ENCODE data around the gene BABAM2. TPM values are rescaled to one million over a fixed set of nuclear protein-coding genes. Genes with fewer than 3 reads are reported as not detected.

Gene BABAM2
- total RNA-seq, 1 donor = 38.4 TPM

DNA sequence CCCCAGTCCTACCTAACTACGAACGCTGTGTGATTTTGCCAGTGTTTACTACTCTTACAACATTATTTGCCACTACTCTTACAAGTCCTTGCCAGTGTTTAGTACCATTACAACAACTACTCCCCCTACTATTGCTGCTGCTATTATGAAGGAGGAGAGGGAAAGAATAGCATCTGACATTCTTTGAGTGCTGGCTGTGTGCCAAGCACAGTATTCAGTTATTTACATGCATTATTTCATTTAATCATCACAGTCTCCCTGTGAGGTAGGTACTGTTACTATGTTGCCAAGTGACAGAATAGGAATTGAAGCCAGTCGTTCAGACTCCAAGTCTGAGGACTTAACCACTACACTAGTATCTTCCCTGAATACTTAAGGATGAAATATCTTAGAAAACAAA lies 316.2 kb downstream of the BABAM2 start:
- no peaks in the 10 kb centered on the region for H3K4me1 ChIP-seq (ENCODE audit: insufficient read depth, low read length)

DNA sequence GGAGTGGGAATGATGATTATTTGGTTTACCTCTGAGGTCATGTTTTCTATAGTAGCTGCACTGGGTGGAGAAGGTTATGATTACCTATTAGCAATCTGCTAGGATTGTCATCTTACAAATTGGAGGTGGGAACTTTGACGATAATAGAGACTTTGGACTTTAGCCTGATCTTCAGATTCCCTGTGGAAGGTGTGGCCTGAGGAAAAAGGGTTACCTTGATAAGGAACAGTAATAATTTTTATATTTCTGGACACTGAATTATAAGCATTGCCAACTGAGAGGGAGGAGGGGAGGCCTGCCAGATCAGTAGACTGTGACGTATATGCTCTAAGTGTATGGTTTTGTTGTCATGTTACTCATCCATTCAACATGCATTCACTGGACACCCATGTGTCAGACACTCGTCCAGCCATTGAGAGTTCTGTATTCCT lies 318.7 kb downstream of the BABAM2 start:
- Histone ChIP-seq H3K9me3 (ENCODE audit: low read depth, low read length) (no peaks in the 10 kb centered on the region), H3K4me3 (ENCODE audit: low read length) (no peak overlapping the region), H3K27me3 (ENCODE audit: insufficient read depth, low read length) (no peaks in the 10 kb centered on the region), H3K4me1 (ENCODE audit: insufficient read depth, low read length) (no peaks in the 10 kb centered on the region)

More for the DNA sequence above, 316.2 kb downstream of the BABAM2 start:
- Histone ChIP-seq H3K27me3 (ENCODE audit: insufficient read depth, low read length) (no peaks in the 10 kb centered on the region), H3K4me3 (ENCODE audit: low read length) (no peak overlapping the region), H3K9me3 (ENCODE audit: low read depth, low read length) (no peaks in the 10 kb centered on the region)

DNA sequence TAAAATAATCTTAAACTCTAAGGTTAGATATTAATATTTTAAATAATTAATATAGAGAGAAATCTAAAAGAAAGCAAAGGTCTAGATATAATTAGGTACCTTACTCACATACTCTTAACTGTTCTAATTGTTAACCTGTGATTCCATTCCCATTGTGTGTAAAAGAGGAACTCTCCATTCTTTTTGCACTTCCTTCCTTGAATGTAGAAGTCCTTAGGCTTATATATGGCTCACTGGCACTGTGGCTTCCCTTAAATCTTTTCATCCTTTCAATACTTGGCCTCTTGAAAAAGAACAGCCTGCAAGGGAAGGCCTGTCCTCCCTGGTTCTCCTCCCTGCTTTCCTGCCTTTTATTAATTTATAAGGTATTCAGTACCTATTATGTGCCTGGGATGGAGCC lies 319.3 kb downstream of the BABAM2 start:
- H3K9me3 ChIP-seq (ENCODE audit: low read depth, low read length) = no peaks in the 10 kb centered on the region
- no peaks in the 10 kb centered on the region for H3K27me3 ChIP-seq (ENCODE audit: insufficient read depth, low read length)
- H3K4me3 ChIP-seq (ENCODE audit: low read length) = no peak overlapping the region
- H3K4me1 ChIP-seq (ENCODE audit: insufficient read depth, low read length) = no peaks in the 10 kb centered on the region

DNA sequence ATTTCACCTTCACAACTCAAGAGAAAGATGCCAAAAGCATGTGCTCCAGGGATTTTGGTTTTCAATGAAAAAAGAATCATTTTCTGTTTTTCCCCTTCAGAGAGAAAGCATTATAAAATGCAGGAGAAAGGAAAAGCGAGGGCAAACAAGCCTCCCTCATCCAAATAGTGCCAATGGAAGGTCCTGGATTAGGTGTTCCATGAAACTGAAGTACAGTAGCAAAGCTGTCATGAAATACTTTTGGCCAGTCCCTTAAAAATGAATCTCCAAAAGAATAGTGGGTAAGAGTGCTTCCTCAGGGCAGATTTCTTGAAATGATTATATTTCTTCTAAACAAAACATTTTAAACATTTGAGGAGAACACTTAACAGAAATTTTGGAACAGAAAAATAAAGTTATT lies 320.0 kb downstream of the BABAM2 start:
- Histone ChIP-seq H3K27me3 (ENCODE audit: insufficient read depth, low read length) (no peaks in the 10 kb centered on the region), H3K4me3 (ENCODE audit: low read length) (no peak overlapping the region), H3K4me1 (ENCODE audit: insufficient read depth, low read length) (no peaks in the 10 kb centered on the region), H3K9me3 (ENCODE audit: low read depth, low read length) (no peaks in the 10 kb centered on the region)

DNA sequence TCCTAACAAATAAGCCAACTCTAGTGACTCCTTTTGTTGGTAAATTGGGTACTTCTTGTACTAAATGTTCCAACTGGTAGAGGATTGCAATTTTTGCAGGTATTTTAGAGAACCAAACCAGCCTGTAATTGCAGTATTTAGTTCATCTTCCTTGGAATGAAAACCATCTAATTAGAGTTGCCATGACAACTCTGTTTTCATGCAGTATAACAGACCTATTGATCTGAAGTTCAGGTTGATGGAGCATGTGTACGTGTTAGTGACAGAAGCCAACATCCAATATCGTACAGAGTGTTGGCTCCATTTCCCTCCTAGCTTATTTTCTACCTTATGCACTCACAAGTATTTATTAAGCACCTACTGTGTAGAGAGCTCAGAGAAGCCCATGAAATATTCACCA lies 325.8 kb downstream of the BABAM2 start:
- Histone ChIP-seq H3K4me1 (ENCODE audit: insufficient read depth, low read length) (no peaks in the 10 kb centered on the region), H3K9me3 (ENCODE audit: low read depth, low read length) (no peaks in the 10 kb centered on the region), H3K4me3 (ENCODE audit: low read length) (no peak overlapping the region), H3K27me3 (ENCODE audit: insufficient read depth, low read length) (no peaks in the 10 kb centered on the region)

DNA sequence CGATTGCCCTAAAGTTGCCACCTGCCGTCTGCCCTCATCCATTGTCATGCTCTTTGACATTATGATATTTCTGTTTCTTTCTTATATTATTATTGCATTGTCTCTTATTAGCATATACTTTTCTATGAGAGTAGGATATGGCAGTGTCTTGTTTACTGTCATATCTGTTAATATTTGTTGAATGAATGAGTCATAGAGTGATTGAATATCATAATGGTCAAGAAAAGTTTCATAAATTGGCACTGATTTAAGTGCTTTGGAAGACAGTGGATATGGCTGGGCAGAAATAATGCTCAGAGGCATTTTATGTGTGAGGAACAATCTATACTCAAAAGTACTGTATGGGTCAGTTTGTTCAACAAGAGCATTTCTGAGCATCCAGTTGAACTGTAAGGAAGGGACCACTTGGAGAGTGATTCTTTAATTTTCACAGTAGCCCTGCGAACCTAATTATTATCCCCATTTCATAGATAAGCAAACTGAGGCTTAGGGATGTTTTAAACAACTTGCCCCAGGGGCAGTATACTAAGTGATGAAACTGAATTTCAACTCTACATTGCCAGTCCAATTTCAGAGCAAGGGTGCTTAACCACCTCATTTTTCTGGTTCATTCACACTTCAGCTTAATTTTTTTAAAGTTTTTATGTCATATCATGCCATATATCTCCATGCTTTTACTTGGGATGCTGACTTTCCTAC lies 326.7 kb downstream of the BABAM2 start:
- H3K27me3 ChIP-seq (ENCODE audit: insufficient read depth, low read length) = no peaks in the 10 kb centered on the region
- H3K4me3 ChIP-seq (ENCODE audit: low read length) = no peak overlapping the region
- no peaks in the 10 kb centered on the region for H3K9me3 ChIP-seq (ENCODE audit: low read depth, low read length)
- H3K4me1 ChIP-seq (ENCODE audit: insufficient read depth, low read length) = no peaks in the 10 kb centered on the region

DNA sequence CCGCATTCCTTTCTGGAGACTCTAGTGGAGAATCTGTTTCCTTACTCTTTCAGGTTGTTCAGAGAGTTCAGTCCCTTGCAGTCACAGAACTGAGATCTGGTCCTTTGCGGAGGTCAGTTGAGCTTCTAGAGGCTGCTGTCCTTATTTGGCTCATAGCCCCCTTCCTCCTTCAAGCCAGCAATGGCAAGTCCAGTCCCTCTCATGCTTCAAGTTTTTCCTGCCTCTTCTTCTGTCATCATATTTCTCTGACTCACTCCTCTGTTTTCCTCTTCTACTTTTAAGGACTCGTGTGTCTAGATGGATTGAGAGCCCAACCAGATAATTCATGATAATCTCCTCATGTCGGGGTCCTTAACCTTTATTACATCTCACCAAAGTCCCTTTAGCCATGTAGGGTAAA lies 328.6 kb downstream of the BABAM2 start:
- Histone ChIP-seq H3K4me3 (ENCODE audit: low read length) (no peak overlapping the region), H3K27me3 (ENCODE audit: insufficient read depth, low read length) (no peaks in the 10 kb centered on the region), H3K4me1 (ENCODE audit: insufficient read depth, low read length) (peaks cover 11% of the 10 kb centered on the region), H3K9me3 (ENCODE audit: low read depth, low read length) (no peaks in the 10 kb centered on the region)

DNA sequence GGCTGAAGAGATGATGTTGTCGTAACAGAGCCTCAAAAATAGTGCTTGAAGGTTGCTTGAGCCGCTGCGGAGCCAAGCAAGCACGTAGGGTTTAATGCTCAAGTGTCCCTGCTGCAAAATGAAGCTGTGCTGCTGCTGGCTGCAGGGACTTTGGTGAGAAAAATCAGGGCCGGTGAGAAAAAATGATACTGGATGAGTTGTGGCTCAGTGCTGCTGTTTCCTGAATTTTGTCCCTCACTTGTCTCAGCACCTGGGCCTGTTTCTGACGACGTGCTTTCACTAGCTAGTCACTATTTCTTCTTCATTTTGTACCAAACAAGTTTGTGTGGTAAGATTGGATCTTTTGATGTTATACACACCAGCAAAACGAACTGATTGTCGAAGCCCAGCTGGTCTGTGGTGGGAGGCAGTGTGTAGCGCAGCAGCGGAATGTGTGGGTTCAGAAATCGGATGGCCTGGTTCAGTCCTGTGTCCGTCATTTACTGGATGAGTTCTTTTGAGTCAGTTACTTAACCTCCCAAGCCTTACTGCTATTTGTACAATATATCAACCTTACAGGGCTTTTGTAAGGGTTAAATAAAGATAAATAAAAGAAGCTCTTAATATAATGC lies 329.3 kb downstream of the BABAM2 start:
- Histone ChIP-seq H3K4me3 (ENCODE audit: low read length) (no peak overlapping the region), H3K4me1 (ENCODE audit: insufficient read depth, low read length) (peaks cover 14% of the 10 kb centered on the region), H3K9me3 (ENCODE audit: low read depth, low read length) (no peaks in the 10 kb centered on the region), H3K27me3 (ENCODE audit: insufficient read depth, low read length) (no peaks in the 10 kb centered on the region)

DNA sequence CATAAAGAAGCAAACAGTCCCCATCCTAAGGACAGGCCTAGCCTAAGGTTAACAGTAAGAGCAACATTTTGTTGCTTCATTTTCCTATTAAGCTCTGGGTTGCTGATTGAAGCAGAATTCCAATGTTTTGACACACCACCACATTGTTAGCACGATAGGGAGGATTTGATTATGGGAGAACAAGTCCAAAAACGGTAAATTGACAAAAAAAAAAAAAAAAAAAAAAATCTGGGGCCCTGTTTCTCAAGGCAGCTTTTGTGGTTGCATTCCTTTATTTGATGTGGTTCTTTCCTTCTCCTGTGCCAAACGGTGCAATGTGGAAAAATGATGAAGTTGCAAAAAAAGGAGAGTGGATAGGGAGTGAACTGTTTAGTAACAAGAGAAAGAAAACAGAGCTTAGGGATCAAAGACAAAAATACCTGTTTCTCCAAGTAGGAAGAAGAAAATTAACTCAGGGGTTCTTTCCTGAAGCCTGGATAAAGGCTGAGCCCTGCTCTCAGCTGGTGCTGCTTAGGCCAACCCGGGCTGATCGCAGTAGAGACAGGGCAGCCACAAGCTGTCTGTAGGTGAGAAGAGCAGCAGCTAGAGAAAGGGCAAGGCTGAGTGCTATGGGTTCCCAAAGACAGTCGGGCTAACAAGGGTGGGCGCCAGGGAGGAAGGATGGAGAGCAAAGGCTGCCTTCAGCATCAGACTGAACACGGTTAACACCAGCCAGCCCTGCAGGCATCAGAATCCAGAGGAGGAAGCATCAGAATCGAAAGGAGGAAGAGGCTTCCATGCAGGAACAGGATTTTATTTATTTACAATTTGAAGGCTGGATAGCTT lies 334.3 kb downstream of the BABAM2 start:
- Histone ChIP-seq H3K27me3 (ENCODE audit: insufficient read depth, low read length) (no peaks in the 10 kb centered on the region), H3K4me1 (ENCODE audit: insufficient read depth, low read length) (peaks cover 21% of the 10 kb centered on the region), H3K4me3 (ENCODE audit: low read length) (no peak overlapping the region), H3K9me3 (ENCODE audit: low read depth, low read length) (no peaks in the 10 kb centered on the region)

DNA sequence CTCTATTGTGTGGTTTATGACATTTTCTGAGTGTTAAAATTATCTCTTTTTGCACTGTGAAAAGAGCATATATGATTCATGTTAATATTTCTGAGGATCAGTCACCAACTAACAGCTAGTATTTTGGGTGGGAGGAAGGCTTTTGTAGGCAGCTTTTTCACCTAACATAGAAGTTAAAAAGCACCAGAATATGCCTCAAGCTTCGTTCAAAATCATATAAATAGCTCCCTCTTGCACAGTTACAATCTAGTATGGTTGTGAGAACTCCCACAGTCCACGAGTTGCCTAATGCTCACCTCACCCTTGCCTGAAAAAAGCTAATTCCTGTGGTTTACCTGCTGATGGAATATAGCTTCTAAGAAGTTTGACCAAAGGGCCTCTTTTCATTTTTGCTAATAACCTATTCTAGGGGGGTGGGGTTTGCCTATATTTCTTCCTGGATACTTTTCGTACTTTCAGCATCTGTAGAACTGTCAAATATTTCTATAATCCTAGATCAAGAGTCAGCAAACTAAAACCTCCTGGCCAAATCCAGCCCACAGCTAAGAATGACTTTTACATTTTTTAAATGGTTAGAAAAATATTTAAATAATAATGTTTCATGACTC lies 335.0 kb downstream of the BABAM2 start:
- Histone ChIP-seq H3K4me3 (ENCODE audit: low read length) (no peak overlapping the region), H3K4me1 (ENCODE audit: insufficient read depth, low read length) (peaks cover 21% of the 10 kb centered on the region), H3K27me3 (ENCODE audit: insufficient read depth, low read length) (no peaks in the 10 kb centered on the region), H3K9me3 (ENCODE audit: low read depth, low read length) (no peaks in the 10 kb centered on the region)

DNA sequence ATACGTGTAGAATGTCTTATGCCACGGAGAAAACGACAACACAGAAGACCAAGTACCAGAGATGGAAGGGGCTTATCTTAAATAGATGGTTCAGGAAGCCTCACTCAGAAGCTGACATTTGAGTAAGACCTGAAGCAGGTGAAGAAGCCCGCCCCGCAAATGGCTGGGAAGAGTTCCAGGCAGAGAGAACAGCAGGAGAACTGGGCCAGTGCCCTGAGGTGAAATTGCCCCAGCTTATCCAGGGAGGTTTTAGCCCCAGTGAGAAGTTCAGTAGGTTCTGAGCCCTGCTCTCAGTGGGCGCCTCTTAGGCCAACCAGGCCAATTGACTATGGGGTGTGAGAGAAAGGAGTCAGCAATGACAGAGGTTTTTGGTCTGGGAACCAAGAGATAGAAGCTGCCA lies 336.0 kb downstream of the BABAM2 start:
- Histone ChIP-seq H3K4me1 (ENCODE audit: insufficient read depth, low read length) (peaks cover 21% of the 10 kb centered on the region), H3K27me3 (ENCODE audit: insufficient read depth, low read length) (no peaks in the 10 kb centered on the region), H3K4me3 (ENCODE audit: low read length) (no peak overlapping the region), H3K9me3 (ENCODE audit: low read depth, low read length) (no peaks in the 10 kb centered on the region)

DNA sequence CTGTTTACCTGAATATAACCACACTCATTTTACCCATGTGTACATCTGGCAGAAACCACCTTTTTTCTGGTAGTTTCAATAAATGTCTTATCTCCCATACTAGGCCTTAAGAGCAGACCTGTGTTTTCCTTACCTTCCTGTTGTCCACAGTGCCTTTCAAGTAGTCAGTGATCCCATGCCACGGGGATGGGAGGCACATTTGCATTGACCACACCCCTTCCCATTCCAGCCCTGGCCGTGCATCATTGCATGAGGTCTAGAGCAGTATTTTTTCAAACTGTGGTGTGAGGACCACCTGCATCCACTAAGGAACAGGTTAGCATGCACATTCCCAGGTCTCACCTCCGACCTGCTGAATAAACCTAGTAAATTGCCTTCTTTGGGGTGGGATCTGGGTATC lies 337.0 kb downstream of the BABAM2 start:
- peaks cover 20% of the 10 kb centered on the region for H3K4me1 ChIP-seq (ENCODE audit: insufficient read depth, low read length)
- H3K4me3 ChIP-seq (ENCODE audit: low read length) = no peak overlapping the region
- no peaks in the 10 kb centered on the region for H3K27me3 ChIP-seq (ENCODE audit: insufficient read depth, low read length)
- no peaks in the 10 kb centered on the region for H3K9me3 ChIP-seq (ENCODE audit: low read depth, low read length)

DNA sequence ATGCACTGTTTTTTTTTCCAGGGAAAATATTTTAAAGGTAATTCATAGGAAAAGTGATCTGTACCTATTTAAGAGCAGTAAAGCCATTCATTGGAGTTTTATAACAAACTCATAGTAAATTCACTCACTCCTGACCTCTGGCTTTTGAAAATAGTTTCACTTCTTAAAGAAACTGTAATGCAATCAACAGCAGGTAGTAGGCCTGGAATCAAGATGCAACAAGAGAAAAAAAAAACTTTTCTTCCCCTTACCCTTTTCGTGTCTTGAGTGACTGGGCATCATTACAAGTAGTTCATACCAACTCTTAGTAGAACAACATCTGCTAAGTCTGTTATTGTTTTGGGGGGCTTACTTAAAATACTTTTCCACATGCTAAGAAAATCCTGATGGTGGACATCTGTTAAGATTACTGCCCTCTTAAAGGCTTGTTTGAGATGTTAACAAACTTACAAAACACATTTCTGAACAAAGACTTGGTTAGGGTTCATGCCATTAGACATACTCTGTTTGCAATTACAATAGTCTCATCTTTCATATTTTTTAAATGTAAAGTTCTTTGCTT lies 338.0 kb downstream of the BABAM2 start:
- Histone ChIP-seq H3K27me3 (ENCODE audit: insufficient read depth, low read length) (no peaks in the 10 kb centered on the region), H3K4me1 (ENCODE audit: insufficient read depth, low read length) (peaks cover 10% of the 10 kb centered on the region), H3K4me3 (ENCODE audit: low read length) (no peak overlapping the region), H3K9me3 (ENCODE audit: low read depth, low read length) (no peaks in the 10 kb centered on the region)

DNA sequence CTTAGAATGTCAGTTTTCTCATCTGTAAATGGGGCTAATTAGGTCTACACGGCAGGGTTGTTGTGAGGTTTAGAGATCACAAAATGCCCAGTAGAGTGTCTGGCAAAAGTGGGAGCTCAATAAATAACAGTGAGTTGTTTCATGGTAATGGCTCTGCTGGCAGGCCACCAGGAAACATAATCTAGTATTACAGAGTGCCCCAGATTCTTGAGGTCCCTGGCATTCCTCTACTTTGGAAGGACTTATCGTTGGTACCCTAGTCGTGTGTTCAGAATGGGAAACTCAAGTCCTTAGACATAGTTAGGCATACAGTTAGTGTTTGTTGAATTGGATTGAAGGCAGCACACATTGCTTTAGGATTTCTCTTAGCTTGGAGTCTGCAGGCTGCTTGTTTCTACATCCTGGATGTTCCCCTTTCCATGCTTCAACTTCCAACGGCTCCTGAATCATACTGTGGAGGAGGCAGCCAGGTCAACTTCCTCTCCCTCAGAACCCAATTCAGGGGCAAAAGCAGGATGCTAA lies 340.6 kb downstream of the BABAM2 start:
- no peaks in the 10 kb centered on the region for H3K27me3 ChIP-seq (ENCODE audit: insufficient read depth, low read length)
- H3K4me3 ChIP-seq (ENCODE audit: low read length) = no peak overlapping the region
- H3K4me1 ChIP-seq (ENCODE audit: insufficient read depth, low read length) = no peaks in the 10 kb centered on the region
- no peaks in the 10 kb centered on the region for H3K9me3 ChIP-seq (ENCODE audit: low read depth, low read length)

DNA sequence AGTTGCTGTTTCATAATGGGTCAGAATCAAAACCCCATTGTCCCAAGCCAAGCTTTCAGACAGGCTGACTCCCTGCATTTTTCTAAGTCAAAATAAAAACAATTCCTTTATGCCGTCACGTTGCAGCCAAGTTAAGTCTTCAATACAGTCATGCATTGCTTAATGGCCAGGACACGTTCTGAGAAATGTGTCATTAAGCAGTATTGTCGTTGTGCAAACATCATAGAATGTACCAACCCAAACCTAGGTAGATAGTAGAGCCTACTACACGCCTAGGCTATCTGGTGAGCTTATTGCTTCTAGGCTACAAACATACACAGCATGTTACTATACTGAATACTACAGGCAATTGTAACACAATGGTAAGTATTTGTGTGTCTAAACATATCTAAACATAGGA lies 341.8 kb downstream of the BABAM2 start:
- H3K4me3 ChIP-seq (ENCODE audit: low read length) = no peak overlapping the region
- no peaks in the 10 kb centered on the region for H3K9me3 ChIP-seq (ENCODE audit: low read depth, low read length)
- no peaks in the 10 kb centered on the region for H3K4me1 ChIP-seq (ENCODE audit: insufficient read depth, low read length)
- H3K27me3 ChIP-seq (ENCODE audit: insufficient read depth, low read length) = no peaks in the 10 kb centered on the region

Measured in mononuclear cell (primary cell).